ENCODE measurements around the gene CKLF. TPM values are rescaled to one million over a fixed set of nuclear protein-coding genes. Genes with fewer than 3 reads are reported as not detected.

CKLF gene
- total and polyA plus RNA-seq, 12 donors = 19.6 to 67.9 (median 39.1) TPM

DNA sequence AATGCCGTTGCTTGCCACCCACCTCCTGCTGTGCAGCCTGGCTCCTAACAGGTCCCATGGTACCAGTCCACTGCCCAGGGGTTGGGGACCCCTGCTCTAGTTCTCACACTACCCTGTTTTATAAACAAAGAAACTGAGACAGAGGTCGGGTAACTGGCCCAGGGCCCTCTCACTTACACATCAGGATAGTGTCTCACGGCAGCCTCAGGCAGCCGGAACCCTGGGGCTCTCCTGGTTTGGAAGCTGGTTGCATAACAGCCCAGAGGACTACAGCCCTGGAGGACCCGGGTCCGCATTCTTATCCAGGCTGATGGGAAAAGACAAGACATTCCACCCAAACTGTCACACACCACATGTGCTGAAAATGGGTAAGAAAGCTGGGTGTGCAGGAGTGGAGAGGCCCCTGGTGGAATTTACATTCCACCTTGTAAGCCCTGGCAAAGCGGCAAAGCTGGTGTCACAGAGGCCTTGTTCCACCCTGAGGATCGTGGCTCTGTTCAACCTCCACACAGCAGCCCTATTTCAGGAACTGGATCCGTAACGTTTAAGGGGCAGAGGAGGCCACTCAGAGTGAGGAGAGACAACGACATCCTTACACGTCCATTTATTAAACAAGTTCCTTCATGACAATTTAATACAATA lies 61.9 kb downstream of the CKLF start:
- intact Hi-C loops (cut with DNase I) = no loop called here
- DNase-seq = no peak
- Histone ChIP-seq H3K4me3 (no peak overlapping the region), H3K27ac (no peak overlapping the region), H3K27me3 (no peaks in the 10 kb centered on the region), H3K36me3 (replicated peaks in 1 of 2) (peaks cover 0 to 41% of the 10 kb centered on the region in 2 donors), H3K4me1 (replicated peaks in 1 of 2) (peaks cover 12 to 30% of the 10 kb centered on the region in 2 donors), H3K9me3 (replicated peaks in 1 of 3) (no peaks in the 10 kb centered on the region)
- TF ChIP-seq, protein P1, sequence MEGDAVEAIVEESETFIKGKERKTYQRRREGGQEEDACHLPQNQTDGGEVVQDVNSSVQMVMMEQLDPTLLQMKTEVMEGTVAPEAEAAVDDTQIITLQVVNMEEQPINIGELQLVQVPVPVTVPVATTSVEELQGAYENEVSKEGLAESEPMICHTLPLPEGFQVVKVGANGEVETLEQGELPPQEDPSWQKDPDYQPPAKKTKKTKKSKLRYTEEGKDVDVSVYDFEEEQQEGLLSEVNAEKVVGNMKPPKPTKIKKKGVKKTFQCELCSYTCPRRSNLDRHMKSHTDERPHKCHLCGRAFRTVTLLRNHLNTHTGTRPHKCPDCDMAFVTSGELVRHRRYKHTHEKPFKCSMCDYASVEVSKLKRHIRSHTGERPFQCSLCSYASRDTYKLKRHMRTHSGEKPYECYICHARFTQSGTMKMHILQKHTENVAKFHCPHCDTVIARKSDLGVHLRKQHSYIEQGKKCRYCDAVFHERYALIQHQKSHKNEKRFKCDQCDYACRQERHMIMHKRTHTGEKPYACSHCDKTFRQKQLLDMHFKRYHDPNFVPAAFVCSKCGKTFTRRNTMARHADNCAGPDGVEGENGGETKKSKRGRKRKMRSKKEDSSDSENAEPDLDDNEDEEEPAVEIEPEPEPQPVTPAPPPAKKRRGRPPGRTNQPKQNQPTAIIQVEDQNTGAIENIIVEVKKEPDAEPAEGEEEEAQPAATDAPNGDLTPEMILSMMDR (IDR thresholded peaks at IDR 0.05) = no peak
- no peak for TF ChIP-seq POLR2A (IDR thresholded peaks at IDR 0.05)
- 89 to 94% (median 90%) methylated on average over 12 of the region's 12 CpGs for WGBS, 4 donors

Small RNA genes lying within 50 kb of the gene (small RNA-seq; reads per million reads assigned to genes)
- 0 reads per million in 2 donors for gene CKLF-CMTM1

Other genes with a start within 250 kb of the CKLF start
- gene CDH5, start 185.9 kb upstream of the CKLF start, total RNA-seq = 10 to 100 TPM; 19.0 to 50.9 (median 30.4) TPM
- gene CDH5, start 185.9 kb upstream of the CKLF start, polyA plus RNA-seq = 10 to 100 TPM; 13.8 to 24.0 (median 15.0) TPM
- under 1 TPM in 7 of 9 donors, not detected in 2; 0.11 to 0.54 (median 0.17) TPM for gene BEAN1, start 125.3 kb upstream of the CKLF start, total RNA-seq
- gene BEAN1, start 125.3 kb upstream of the CKLF start, polyA plus RNA-seq = under 1 TPM; 0.16 to 0.29 (median 0.20) TPM
- 10 to 100 TPM; 43.0 to 78.9 (median 66.6) TPM for gene TK2, start 2.5 kb upstream of the CKLF start, total RNA-seq
- gene TK2, start 2.5 kb upstream of the CKLF start, polyA plus RNA-seq = 10 to 100 TPM; 24.9 to 45.3 (median 29.8) TPM
- 1 to 10 TPM in 7 of 9 donors, under 1 TPM in 2; 0.36 to 9.1 (median 3.1) TPM for gene CMTM1, start 13.9 kb downstream of the CKLF start, total RNA-seq
- gene CMTM1, start 13.9 kb downstream of the CKLF start, polyA plus RNA-seq = 1 to 10 TPM in 1 of 3 donors, under 1 TPM in 1, not detected in 1; 0.34 to 1.4 TPM
- gene CMTM2, start 26.9 kb downstream of the CKLF start, total RNA-seq = under 1 TPM in 1 of 9 donors, not detected in 8; 0.55 TPM
- under 1 TPM in 2 of 3 donors, not detected in 1; 0.17 to 0.80 TPM for gene CMTM2, start 26.9 kb downstream of the CKLF start, polyA plus RNA-seq
- gene CMTM3, start 52.1 kb downstream of the CKLF start, total RNA-seq = 10 to 100 TPM; 12.2 to 31.8 (median 24.0) TPM
- gene CMTM3, start 52.1 kb downstream of the CKLF start, polyA plus RNA-seq = 10 to 100 TPM in 2 of 3 donors, 1 to 10 TPM in 1; 6.4 to 30.0 (median 25.2) TPM
- 10 to 100 TPM; 14.3 to 35.3 (median 20.9) TPM for gene CMTM4, start 144.2 kb downstream of the CKLF start, total RNA-seq
- gene CMTM4, start 144.2 kb downstream of the CKLF start, polyA plus RNA-seq = 10 to 100 TPM in 1 of 3 donors, 1 to 10 TPM in 2; 9.2 to 10.6 (median 9.5) TPM
- gene DYNC1LI2, start 199.0 kb downstream of the CKLF start, total RNA-seq = 100 to 1,000 TPM in 4 of 9 donors, 10 to 100 TPM in 5; 61.1 to 234 (median 98.2) TPM
- gene DYNC1LI2, start 199.0 kb downstream of the CKLF start, polyA plus RNA-seq = 10 to 100 TPM; 39.3 to 92.6 (median 74.3) TPM
- under 1 TPM in 1 of 9 donors, not detected in 8; 0.06 TPM for gene TERB1, start 249.0 kb downstream of the CKLF start, total RNA-seq
- gene TERB1, start 249.0 kb downstream of the CKLF start, polyA plus RNA-seq = not detected

All from adrenal gland (tissue), 12 donors.